Liver (tissue), 3 donors: ENCODE data around the gene HARBI1.

Source experiments
- EGR1 ChIP-seq, 2 donors: IDR thresholded peaks; 2 replicates each; pipeline ENCODE4 v1.6.1; 2016 to 2018; ENCODE audit warnings: antibody characterized with exemption in 2 of 2, low read depth in 2 of 2
- FOXA1 ChIP-seq: IDR thresholded peaks from 2 replicates; pipeline ENCODE4 v1.6.1; 2016; ENCODE audit warnings: antibody characterized with exemption
- GABPA ChIP-seq, 2 donors: IDR thresholded peaks in 1 of 2; conservative IDR thresholded peaks in 1 of 2; 2 replicates each; pipeline ENCODE4 v1.6.1; 2016; ENCODE audit warnings: antibody characterized with exemption in 2 of 2, mild to moderate bottlenecking in 1 of 2, moderate library complexity in 1 of 2
- JUND ChIP-seq, 2 donors: IDR thresholded peaks; 2 replicates each; pipeline ENCODE4 v1.6.1; 2016; ENCODE audit warnings: antibody characterized with exemption in 2 of 2
- RAD21 ChIP-seq, 2 donors: IDR thresholded peaks; 2 replicates each; pipeline ENCODE4 v1.6.1; 2016; ENCODE audit warnings: antibody characterized with exemption in 2 of 2, mild to moderate bottlenecking in 2 of 2
- RXRA ChIP-seq, 2 donors: IDR thresholded peaks; 2 replicates each; pipeline ENCODE4 v1.6.1; 2017 to 2018; ENCODE audit warnings: antibody characterized with exemption in 2 of 2, mild to moderate bottlenecking in 1 of 2
- SP1 ChIP-seq: IDR thresholded peaks from 2 replicates; pipeline ENCODE4 v1.6.1; 2018; ENCODE audit warnings: antibody characterized with exemption, mild to moderate bottlenecking
- TAF1 ChIP-seq: conservative IDR thresholded peaks from 2 replicates; pipeline ENCODE4 v1.6.1; 2016; ENCODE audit warnings: antibody characterized with exemption, mild to moderate bottlenecking
- YY1 ChIP-seq: IDR thresholded peaks from 2 replicates; pipeline ENCODE4 v1.6.1; 2016; ENCODE audit warnings: antibody characterized with exemption, mild to moderate bottlenecking
- TF ChIP-seq, protein P1 (sequence below): fragments of 150-350 bp; IDR thresholded peaks from 2 replicates; pipeline ENCODE4 v1.5.1; 2017; ENCODE audit warnings: improper control_type of control experiment, low read depth, low read length; ENCODE audit not compliant: missing input control
- TF ChIP-seq, protein P2 (sequence below): IDR thresholded peaks from 2 replicates; pipeline ENCODE4 v1.6.1; 2016; ENCODE audit warnings: antibody characterized with exemption
- TF ChIP-seq, protein P3 (sequence below): IDR thresholded peaks from 2 replicates; pipeline ENCODE4 v1.6.1; 2016; ENCODE audit warnings: antibody characterized with exemption
- TF ChIP-seq, protein P4 (sequence below): IDR thresholded peaks from 2 replicates; pipeline ENCODE4 v1.6.1; 2016; ENCODE audit warnings: antibody characterized with exemption
- TF ChIP-seq, protein P5 (sequence below): IDR thresholded peaks from 2 replicates; pipeline ENCODE4 v1.6.1; 2016; ENCODE audit warnings: antibody characterized with exemption, mild to moderate bottlenecking
- donor health status: healthy.
- donor health status: healthy.

DNA sequence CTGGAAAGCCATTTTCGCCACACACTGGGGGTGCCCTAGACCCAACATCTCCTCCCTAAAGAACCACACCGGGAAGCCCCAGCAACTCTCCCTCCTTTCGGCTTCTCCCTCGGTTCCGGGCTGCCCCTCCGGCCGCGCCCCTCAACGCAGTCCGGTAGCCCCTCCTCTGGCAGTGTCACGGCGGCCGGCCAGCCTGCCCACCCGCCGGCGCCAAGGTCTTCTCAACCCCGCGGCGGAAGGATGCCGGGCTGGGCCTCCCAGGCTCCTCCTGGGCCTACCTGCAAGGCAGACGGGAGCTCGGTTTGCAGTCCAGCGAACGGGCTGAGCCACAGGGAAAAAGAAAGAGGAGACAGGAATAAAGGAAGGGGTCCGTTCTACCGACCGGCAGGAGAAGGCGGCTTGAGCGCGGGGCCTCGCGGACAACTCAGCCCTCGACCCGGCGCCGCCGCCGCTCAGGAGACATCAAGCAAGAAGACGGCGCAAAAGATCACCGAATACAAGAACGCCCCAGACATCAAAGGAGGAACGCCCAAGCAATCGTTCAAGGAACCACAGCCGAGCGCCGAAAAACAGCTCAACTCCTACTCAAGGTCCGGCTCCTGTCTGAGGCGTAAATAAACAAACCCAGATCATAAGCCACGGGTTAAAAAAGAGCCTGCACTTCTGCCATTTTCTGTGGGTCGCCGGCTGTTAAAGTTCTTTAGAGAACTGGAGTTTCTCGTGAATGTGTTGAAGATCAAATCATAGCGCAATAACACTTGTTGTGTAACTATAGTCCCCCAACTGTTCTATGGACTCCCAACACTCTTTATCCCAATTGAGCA lies 23.3 kb downstream of the HARBI1 start, which contains the start of gene AMBRA1:
- TF ChIP-seq, protein P1, sequence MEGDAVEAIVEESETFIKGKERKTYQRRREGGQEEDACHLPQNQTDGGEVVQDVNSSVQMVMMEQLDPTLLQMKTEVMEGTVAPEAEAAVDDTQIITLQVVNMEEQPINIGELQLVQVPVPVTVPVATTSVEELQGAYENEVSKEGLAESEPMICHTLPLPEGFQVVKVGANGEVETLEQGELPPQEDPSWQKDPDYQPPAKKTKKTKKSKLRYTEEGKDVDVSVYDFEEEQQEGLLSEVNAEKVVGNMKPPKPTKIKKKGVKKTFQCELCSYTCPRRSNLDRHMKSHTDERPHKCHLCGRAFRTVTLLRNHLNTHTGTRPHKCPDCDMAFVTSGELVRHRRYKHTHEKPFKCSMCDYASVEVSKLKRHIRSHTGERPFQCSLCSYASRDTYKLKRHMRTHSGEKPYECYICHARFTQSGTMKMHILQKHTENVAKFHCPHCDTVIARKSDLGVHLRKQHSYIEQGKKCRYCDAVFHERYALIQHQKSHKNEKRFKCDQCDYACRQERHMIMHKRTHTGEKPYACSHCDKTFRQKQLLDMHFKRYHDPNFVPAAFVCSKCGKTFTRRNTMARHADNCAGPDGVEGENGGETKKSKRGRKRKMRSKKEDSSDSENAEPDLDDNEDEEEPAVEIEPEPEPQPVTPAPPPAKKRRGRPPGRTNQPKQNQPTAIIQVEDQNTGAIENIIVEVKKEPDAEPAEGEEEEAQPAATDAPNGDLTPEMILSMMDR: no peak
- TF ChIP-seq SP1 (peak; percentile 87), FOXA1 (no peak), TAF1 (peak; percentile 29), JUND (IDR thresholded peaks at IDR 0.05) (peak; percentile 29 to 70), RXRA (IDR thresholded peaks at IDR 0.05) (peak; percentile 77 to 86), RAD21 (IDR thresholded peaks at IDR 0.05) (peak; percentile 31 to 39), EGR1 (IDR thresholded peaks at IDR 0.05; ENCODE audit: low read depth in 2 of 2) (no peak), GABPA (IDR thresholded peaks at IDR 0.05 in 1 of 2, conservative IDR thresholded peaks at IDR 0.05 in 1 of 2) (peak in 1 of 2 donors; percentile 62), YY1 (peak; percentile 92)
- TF ChIP-seq, protein P2, sequence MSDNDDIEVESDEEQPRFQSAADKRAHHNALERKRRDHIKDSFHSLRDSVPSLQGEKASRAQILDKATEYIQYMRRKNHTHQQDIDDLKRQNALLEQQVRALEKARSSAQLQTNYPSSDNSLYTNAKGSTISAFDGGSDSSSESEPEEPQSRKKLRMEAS: peak; percentile 69
- TF ChIP-seq, protein P3, sequence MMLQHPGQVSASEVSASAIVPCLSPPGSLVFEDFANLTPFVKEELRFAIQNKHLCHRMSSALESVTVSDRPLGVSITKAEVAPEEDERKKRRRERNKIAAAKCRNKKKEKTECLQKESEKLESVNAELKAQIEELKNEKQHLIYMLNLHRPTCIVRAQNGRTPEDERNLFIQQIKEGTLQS: no peak
- TF ChIP-seq, protein P4, sequence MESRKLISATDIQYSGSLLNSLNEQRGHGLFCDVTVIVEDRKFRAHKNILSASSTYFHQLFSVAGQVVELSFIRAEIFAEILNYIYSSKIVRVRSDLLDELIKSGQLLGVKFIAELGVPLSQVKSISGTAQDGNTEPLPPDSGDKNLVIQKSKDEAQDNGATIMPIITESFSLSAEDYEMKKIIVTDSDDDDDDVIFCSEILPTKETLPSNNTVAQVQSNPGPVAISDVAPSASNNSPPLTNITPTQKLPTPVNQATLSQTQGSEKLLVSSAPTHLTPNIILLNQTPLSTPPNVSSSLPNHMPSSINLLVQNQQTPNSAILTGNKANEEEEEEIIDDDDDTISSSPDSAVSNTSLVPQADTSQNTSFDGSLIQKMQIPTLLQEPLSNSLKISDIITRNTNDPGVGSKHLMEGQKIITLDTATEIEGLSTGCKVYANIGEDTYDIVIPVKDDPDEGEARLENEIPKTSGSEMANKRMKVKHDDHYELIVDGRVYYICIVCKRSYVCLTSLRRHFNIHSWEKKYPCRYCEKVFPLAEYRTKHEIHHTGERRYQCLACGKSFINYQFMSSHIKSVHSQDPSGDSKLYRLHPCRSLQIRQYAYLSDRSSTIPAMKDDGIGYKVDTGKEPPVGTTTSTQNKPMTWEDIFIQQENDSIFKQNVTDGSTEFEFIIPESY: peak; percentile 43
- TF ChIP-seq, protein P5, sequence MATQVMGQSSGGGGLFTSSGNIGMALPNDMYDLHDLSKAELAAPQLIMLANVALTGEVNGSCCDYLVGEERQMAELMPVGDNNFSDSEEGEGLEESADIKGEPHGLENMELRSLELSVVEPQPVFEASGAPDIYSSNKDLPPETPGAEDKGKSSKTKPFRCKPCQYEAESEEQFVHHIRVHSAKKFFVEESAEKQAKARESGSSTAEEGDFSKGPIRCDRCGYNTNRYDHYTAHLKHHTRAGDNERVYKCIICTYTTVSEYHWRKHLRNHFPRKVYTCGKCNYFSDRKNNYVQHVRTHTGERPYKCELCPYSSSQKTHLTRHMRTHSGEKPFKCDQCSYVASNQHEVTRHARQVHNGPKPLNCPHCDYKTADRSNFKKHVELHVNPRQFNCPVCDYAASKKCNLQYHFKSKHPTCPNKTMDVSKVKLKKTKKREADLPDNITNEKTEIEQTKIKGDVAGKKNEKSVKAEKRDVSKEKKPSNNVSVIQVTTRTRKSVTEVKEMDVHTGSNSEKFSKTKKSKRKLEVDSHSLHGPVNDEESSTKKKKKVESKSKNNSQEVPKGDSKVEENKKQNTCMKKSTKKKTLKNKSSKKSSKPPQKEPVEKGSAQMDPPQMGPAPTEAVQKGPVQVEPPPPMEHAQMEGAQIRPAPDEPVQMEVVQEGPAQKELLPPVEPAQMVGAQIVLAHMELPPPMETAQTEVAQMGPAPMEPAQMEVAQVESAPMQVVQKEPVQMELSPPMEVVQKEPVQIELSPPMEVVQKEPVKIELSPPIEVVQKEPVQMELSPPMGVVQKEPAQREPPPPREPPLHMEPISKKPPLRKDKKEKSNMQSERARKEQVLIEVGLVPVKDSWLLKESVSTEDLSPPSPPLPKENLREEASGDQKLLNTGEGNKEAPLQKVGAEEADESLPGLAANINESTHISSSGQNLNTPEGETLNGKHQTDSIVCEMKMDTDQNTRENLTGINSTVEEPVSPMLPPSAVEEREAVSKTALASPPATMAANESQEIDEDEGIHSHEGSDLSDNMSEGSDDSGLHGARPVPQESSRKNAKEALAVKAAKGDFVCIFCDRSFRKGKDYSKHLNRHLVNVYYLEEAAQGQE: peak; percentile 63
